Raji (cell line): ENCODE data around the gene CFAP141.

Experiments used
- POLR2A ChIP-seq: IDR thresholded peaks from 2 replicates; pipeline ENCODE4 v1.6.1; 2011; ENCODE audit warnings: low read depth, low read length, control low read depth; ENCODE audit not compliant: insufficient read depth

CFAP141 gene

DNA sequence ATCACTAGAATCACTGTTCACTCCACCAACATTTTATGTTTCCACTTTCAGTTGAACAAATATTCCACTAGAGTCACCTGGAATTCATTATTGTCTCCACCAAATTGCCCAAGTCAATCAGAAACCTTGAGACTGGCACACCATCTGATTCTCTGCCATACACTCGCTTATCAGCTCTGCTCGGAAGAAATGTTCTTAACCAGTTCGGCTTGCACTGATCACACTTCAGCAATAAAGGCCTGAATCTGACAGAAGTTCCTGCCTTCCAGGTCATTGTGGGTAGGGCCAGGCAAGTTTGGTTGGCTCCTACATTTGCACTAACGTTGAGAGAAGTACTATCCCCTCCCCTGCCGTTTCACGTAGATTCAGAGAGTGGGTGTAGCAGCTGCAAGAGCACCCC, 24.2 kb downstream of the CFAP141 start:
- no peak for TF ChIP-seq POLR2A

- no peak for TF ChIP-seq POLR2A
Observed at GRCh38 chr1:154179946-154180687, 26.0 kb downstream of the CFAP141 start.

DNA sequence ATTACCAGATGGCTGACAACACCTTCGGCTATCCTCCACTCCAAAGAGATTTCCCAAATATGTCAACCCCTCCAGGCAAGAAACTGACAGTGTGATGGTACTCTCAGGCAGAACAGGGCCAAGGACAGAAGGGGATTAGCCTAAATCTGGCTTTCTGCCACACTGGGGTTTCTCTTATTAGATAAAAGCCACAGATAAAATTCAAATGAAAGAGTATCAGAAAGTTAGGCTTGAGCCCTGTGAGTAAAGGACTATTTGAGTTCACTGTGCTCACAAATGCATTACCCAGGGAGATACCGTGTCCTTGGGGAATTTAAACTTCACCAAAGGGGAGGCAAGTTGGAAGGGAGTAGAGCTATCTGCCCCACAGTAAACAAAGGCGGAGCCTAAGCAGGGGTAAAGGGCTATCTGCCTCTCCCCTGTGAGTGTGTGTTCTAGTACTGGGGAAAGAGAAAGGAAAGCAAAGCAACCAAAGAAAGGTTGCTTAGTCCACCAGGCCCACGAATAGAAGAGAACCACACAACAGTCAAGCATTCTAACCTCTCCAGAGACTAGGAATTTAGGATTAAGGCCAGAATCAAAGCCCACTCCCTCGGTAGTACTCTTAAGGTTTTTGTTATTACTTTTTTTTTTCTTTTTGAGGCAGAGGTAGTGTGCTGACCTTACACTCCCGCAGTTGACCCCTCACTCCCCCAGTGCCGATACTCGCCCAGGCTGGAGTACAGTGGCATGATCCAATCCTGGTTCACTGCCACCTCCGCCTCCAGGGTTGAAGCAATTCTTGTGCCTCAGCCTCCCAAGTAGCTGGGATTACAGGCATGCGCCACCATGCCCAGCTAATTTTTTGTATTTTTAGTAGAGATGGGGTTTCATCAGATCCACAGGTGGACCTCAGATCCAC, 27.0 kb downstream of the CFAP141 start:
- TF ChIP-seq POLR2A = no peak

DNA sequence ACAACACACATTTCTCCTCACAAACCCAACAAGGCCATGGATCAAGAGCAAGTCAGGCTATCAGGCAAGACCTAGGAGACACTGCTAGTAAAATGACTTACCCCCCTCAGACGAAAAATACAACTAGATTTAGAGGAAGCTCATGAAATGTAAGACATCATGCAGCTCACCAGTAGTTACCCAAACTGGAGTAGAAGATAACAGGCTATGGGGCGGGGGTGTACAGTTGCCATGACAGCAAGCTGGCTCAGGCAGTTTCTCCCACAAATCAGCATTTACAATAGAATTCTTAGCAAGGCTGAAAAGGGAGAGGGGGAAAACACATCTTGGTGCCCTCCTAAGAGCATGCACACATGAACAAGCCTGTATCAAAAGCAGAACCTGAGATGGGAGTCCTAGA, 28.1 kb downstream of the CFAP141 start:
- no peak for TF ChIP-seq POLR2A

DNA sequence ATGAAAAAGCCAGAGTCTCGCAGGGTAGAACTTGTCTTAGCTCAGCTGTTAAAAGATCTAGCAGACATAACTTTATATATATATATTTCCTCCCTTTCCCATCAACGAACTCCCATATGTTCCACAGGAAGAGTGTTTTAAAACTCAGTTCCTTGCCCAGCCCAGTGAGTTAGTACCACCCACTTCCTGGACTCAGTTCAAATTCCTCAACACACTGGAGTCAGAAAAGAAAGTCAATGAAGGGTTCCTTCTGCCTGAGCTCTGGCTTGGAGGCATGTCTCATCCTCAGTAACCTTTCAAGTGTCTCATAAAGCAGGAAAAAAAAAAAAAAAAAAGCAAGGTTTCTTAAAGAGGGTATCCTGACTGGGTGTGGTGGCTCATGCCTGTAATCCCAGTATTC, 29.8 kb downstream of the CFAP141 start:
- no peak for TF ChIP-seq POLR2A

- no peak for TF ChIP-seq POLR2A
Observed at GRCh38 chr1:154174654-154175053, 31.5 kb downstream of the CFAP141 start.

DNA sequence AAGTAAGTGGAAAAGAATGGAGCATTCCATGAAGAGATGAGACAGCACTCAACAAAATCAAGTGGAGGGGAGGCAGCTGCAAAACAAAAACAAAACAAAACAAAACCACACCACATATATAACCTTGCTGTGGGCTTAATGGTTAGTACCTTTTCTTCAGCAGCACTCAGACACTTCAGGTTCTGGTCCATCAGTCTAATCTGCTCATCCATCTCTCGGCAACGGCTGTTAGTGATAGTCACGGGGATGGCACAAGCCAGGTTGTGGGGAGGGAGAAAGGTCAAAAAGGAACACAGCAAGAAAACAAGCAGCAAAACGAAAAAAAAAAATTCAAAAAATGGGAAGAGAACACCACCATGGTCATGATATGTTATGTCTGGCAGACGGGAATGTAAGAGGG, 34.3 kb downstream of the CFAP141 start:
- TF ChIP-seq POLR2A = no peak

- TF ChIP-seq POLR2A = no peak
Observed at GRCh38 chr1:154171223-154171583, 34.9 kb downstream of the CFAP141 start.

DNA sequence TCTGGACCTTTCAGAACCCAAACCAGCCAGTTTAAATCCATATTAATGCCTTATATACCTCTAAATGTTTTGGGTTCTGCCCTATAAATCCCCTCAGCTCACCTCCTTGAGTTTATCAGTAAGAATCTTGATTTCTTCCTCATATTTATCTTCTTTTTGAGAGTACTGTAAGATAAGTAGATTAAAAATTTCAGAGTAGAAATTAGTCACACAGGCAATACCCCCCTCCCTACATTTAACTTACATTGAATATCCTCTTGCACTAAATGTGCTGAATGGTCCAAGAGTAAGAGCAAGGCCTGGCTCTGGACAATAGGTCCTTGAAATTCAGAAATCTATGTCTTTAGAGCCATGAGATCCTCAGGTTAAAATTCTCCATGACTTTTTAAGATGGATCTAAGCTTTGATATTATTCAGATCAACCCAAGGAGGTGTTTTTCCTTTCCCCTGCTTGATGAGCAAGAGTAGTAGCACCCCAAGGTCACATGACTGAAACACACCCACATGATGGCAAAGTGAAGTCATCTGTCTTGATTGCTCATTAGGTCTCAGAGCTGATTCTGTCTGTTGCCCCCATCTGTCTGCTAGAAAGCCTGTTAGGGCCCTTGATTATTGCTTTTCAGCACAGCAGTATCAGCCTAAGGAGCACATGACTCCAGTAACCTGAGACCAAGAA, 35.4 kb downstream of the CFAP141 start:
- TF ChIP-seq POLR2A = no peak

- TF ChIP-seq POLR2A = no peak
Observed at GRCh38 chr1:154167461-154167860, 38.7 kb downstream of the CFAP141 start.

DNA sequence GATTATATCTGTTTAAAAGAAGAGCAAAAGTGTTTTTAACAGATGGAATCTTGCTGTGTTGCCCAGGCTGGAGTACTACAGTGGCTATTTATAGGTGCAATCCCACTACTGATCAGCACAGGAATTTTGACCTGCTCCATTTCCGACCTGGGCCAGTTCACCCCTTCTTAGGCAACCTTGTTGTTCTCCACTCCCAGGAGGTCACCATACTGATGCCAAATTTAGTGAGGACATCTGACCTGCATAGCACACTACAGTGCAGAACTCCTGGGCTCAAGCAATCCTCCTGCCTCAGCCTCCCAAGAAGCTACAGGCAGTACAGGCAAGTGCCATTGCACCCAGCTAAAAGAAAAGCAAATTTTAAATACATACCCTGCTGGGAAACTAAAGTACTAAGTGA, 39.9 kb downstream of the CFAP141 start:
- TF ChIP-seq POLR2A = no peak

DNA sequence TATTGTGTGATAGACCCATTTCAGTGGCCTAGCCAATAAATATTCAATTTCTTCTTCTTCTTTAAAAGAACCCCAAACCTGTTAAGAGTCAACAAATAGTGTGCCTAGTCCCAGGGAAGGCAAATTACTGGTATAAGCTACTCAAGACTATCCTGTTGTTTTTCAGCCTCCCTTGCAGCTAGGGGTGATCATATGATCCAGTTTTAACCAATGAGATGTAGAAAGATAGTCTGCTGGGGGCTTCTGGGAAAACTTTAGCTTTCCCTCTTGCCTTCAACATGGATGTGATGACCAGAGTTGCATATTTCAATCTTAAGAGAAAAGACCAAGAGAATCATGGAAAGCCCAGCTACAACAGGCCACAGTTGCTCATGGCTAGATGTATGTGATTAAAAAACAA, 46.6 kb downstream of the CFAP141 start:
- no peak for TF ChIP-seq POLR2A

- no peak for TF ChIP-seq POLR2A
Observed at GRCh38 chr1:154158307-154159125, 47.6 kb downstream of the CFAP141 start.

DNA sequence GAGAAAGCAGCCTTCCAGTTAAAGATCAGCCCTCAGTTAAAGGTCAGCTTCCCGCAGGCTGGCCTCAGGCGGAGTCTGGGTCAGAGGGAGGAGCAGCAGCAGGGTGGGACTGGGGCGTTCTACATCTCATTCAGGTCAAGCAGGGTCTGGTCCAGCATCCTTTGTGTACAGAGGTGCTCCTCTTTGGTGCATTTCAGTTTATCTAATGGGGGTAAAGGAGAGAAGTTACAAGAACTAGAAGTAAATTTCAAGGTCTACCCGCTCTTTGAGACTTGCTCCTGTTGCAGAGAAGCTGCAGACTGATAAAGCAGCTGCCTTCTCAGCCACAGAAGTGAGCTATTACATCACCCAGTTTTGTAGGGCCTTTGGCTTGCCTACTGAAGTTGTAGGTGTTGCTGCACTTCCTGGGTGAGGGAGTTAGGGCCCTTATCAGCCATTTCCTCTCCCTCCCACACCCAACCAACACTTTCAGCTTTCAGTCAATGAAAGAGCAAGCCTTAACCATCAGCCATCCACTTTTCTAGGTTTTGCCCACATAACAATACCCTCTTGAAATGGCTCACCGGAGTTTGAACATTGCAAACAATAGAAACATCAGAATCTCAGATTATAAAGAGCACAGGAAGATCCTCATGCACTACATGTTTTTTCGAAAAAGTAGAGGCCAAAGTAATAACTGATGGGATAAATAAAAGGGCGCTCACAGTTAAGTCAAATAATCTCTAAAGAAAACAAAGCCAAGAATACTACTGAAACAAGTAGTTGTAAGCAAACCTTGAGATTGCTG, 48.4 kb downstream of the CFAP141 start:
- TF ChIP-seq POLR2A = no peak
